IPS DF 19.7 (cell line): Measurements from ENCODE around the gene HTR1D.

ENCODE experiments used
- DNase-seq: peaks from one replicate; pipeline ENCODE4 v3.0.0-alpha.2; 2013; ENCODE audit warnings: low read depth, low spot score

HTR1D gene

GRCh38 chr1:23184212-23184934, 32.9 kb downstream of the HTR1D start:
- no peak for DNase-seq

GRCh38 chr1:23179862-23180261, 37.4 kb downstream of the HTR1D start:
- DNase-seq = no peak

- DNase-seq = no peak
Observed at GRCh38 chr1:23178950-23179349, 38.4 kb downstream of the HTR1D start.

GRCh38 chr1:23178414-23178813, 38.9 kb downstream of the HTR1D start:
- DNase-seq = no peak

DNA sequence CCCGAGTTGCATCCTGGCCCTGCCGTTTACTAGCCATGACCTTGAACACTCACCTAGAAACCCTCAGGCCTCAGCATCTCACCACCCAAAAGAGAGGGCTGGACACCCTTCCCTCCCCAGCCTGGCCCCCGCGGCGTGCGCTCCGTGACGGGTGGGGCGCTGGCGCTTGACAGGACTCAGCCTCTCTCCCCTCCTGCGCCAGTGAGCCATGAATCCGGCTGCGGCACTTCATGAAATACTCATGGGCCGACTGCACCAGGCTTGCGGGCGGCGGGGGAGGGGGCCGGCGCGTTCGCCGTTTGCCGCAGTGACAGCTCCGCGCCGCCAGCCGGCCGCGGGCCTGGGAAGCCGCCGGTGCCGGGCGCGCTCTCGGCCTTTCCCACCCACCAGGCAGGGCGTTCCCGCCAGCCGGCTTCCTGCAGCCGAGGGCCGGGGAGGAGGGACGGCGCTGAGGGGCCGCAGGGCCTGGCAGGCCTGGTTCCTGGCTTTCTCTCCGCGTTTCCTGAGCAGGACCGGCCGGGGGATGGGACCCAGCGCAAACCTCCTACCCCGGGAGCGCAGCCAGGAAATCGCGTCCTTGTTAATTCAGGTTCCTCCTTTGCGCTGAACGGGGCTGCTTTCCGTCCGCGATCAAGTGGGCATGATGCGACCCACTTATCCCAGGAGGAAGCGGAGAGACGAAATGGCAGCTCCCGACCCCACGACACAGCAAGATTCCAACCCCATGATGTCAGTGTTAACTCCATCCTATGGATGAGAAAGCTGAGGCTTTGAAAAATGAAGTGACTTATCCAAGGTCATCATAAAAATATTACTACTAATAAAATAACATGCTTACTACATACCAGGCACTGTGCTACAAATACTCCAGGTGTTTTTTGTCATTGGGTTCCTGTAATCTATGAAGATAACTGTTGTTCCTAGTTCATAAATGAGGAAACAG, 39.6 kb downstream of the HTR1D start:
- DNase-seq = no peak

GRCh38 chr1:23177031-23177430, 40.3 kb downstream of the HTR1D start:
- no peak for DNase-seq

DNA sequence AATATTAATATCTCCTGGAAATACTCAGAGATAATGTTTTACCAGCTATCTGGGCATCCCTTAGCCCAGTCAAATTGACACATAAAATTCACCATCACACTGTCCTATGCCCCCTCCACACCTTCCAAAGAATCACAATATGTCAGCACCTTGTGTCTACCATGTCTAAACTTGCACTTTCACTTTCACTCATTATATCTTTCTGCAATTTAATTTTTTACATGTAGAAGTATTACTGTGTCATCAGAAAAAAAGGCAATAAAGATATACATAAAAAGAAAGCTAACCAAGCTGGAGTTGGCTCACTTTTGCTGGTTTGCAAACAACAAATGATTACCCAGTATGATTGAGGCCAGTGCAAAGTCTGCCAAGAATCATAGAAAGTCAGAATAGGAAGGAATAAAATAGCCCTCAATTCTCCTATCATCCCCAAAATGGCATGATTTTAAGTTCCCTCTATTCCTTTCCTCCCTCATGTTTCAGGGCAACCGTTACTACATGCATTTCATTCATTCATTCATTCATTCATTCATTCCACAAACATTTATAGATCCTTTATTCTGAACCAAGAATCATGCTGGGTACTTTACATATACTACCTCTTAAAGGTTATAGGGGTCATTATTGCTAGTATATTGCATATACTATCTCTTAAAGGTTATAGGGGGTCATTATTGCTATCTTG, 42.7 kb downstream of the HTR1D start:
- DNase-seq = no peak

DNA sequence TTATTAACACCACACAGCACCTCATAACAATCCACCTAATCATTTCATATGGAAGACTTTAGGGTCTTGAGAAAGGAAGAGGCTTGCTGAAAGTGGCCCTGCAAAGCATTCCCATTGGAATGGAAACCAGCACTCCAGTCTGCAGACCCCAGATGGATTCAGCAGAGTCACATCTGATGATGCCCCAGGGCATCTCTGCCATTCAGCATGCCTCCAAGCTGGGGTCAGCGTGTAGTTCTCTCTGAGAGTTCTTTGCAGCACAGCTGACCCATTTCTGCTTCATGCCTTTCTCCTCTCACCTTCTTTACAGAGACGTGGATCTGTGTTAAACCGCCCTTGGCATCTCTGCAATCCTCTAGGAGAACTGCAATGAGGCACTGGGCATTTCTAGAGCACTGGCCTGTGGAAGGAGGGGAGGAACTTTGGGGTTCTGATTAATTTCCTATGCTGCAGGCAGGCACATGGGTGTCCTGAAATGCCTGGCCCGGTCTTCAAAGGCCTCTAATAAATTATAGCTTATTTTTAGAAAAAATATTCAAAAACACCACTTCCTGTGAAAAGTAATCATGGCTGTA, 46.0 kb downstream of the HTR1D start:
- no peak for DNase-seq

- no peak for DNase-seq
Observed at GRCh38 chr1:23169727-23170335, 47.5 kb downstream of the HTR1D start.

DNA sequence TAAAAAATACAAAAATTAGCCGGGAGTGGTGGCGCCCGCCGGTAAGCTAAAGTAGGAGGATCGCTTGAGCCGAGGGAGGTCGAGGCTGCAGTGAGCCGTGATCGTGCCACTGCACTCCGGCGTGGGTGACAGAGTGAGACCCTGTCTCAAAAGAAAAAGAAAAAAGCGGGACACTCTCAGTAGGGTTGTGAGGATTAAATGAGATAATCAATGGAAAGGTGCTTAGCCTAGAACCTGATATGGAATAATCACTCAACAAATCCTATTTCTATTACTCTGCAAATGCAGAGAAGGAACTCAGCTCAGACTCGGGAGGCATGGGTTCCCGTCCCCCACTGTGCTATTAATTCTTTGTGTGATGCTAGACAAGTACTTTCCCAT, 48.1 kb downstream of the HTR1D start:
- no peak for DNase-seq

- DNase-seq = no peak
Observed at GRCh38 chr1:23168445-23169194, 48.7 kb downstream of the HTR1D start, which contains the start of gene LUZP1. LUZP1 (minus strand) TSS chr1:23168856.

DNA sequence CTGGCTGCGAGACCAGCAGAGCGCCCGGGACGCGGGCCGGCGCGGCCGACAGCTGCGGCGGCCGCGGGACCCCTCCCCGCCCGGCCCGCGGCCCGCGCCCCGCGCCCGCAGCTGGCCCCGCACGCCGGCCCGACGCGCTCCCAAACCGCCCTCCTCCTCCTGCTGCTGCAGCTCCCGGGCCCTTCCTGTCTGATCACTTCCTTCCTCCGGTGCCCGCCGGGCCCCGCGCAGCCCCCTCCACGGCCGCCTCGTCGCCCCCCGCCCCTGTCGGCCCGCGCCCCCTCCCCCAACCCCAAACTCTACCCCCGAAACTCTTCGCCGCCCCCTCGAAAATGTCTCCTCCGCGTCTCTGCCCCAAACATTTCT, 49.2 kb downstream of the HTR1D start:
- DNase-seq = no peak

GRCh38 chr1:23167353-23168078, 49.8 kb downstream of the HTR1D start:
- DNase-seq = no peak

GRCh38 chr1:23166854-23167253, 50.4 kb downstream of the HTR1D start:
- DNase-seq = no peak

DNA sequence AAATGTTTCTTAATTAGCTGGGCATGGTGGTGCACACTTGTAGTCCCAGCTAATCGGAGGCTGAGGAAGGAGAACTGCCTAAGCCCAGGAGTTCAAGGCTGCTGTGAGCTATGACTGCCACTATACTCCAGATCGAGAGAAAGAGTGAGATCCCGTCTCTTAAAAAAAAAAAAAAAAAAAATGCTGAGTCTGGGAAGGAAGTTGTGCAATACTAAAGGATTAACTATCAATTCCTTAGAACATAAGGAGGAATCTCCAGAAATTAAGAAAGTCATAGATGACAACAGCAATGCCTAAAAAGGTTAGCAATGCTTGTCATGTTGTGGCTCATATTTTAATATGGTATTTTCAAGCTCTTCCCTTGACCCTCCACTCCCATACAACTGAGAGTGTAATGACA, 53.9 kb downstream of the HTR1D start:
- DNase-seq = no peak

DNA sequence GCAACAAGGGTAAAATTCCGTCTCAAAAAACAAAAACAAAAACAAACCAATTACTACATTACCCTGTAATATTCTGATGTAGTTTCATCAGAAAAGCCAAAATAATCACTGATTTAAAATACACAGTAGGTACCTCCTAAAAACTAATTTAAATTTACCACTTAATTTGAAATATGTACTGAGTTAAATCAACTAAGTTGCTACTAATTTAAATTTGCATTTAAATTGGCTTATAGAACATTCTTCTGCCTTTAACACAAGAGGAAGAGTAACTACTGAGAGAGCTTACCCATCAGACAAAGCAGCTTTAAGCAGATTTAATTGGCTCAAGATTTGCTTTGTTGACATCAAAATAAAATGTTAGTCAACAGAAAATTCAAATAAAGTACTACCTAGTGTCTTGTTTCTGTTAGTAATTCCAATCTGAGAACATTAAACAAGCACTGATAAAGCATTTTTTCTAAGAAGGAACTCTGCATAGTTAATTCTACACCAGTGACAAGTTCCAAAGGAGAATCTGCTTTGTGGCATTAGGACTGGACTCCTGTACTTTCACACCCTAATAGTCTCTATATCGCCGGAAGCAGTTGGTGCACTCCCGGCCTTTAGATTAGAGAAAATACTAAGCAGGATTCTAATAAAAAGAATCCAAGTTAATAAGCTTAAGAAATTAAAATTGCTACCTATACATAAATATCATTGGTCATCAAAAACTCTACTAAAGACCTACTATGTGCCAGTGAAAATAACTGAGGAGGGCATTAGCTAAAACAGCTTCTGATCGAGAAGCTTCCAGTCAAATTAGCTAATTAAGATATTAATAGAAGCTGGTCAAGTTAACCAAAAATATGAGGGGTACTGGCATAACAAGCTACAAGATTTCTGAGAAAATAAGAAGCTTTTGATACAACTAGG, 57.1 kb downstream of the HTR1D start:
- DNase-seq = no peak

DNA sequence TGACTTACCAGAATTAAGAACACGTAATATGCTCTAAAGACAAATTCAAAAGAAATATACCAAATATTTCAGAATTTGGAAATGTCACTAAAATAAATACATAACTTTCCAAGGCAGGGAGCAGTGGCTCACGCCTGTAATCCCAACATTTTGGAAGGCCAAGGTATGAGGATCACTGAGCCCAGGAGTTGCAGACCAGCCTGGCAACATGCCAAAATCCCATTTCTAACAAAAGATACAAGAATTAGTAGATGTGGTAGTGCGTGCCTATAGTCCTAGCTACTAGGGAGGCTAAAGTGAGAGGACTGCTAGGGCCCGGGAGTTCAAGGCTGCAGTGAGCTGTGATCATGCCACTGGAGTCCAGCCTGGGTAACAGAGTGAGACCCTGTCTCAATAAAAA, 60.4 kb downstream of the HTR1D start:
- no peak for DNase-seq

DNA sequence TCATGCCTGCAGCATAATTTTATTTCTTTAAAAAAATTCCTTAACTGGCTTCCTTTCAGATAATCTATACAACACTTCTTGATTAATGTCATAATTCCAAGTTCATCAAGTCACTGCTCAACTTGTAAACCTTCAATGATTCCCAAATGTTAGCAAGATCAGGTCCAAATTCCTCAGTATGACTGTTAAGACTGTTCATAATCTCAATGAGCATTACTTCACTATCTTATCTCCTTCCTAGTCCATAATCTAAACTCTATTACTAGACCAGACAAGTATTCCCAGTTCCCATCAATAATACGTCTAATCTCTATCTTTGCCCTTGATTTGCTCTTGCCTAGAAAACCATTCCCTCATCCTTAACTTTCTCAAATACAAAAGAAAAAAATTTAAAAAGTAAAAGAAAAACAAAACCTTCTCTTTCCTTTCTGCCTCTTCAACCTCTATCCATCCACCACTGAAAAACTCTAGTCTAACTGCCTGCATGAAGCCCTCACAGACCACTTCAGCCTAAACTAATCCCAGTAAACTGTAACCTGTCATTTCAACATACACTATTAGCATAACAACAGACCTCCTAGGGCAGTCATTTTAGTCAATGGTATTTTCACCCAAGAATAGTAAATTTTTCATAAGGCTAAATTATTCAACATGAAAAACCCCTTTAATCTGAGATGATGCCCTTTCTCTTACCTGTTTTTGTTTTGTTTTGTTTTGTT, 64.2 kb downstream of the HTR1D start:
- no peak for DNase-seq
